ENCODE data around the gene SERF1B. TPM values are rescaled to one million over a fixed set of nuclear protein-coding genes. Genes with fewer than 3 reads are reported as not detected.
"Not testable (repeated sequence)": the region's sequence is repeated elsewhere in the genome, so short reads cannot be mapped to it uniquely, and the experiment has no call there.

SERF1B gene
- total RNA-seq (2021) (49.9 and 55.2 TPM in 2 replicates), Bru-seq, nascent RNA (percentile 49 among the genes with signal in this experiment), BruChase-seq, experiment 1, labeled RNA remaining after a 2-hour chase (percentile 52 among the genes with signal in this experiment), BruChase-seq, experiment 2, labeled RNA remaining after a 6-hour chase (percentile 57 among the genes with signal in this experiment)
- long read RNA-seq, transcript SERF1B-202 (3 exons, 703 nt), result major isoform, 46 of 69 reads
- long read RNA-seq, transcript SERF1B-207 (3 exons, 433 nt), result minor isoform, 13 of 69 reads
- long read RNA-seq, partial matches to known transcripts, result 1 of 69 reads
- long read RNA-seq, other reads (novel, unspliced or antisense), result 6 of 69 reads

DNA sequence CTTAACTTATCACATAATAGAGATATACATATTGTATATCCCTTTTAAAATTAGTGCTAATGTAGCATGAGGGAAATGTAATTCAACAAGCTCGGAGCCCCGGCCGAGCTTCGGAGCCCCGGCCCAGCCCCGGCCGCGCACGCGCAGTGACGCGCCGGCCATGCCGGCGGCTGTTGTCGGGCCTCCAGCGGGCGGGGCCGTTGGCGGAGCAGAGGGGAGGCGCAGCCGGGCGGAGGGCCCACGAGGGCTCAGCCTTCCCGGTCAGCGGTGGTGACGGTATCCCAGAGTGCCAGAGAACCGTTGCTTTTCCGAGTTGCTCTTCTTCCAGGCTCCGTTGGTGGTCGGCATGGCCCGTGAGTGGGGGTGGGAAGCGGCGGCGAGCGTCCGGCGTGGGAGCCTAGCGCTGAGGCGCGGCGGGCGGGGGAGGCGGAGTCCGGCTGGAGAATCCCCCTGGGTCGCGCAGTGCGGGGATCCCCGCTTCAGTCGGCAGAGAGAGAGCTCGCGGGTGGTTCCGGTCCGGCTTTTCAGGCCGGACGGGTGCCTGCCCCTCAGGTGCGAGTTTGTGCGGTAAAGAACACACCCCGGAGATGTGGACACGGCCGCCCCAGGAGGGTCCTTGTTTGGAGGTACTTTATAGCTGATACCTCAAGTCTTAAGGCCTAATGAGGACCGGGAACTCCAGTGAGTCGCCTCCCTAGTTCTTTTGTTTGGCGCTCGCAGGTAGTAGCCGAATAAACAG, at the start of gene SERF1B:
TSS of gene SERF1B (plus strand) at position 146 of the 739 bp plus-strand sequence. CDS start at position 347, 201 bp downstream.
- H3K4me3 ChIP-seq (ENCODE audit: low read depth, low read length, poor library complexity, severe bottlenecking); intact Hi-C loops (cut with micrococcal nuclease; ENCODE audit: unreplicated experiment); H3K4me1 ChIP-seq (ENCODE audit: insufficient read depth, low read length, poor library complexity, severe bottlenecking); DNase-seq (ENCODE audit: low spot score); POLR2A ChIA-PET (ENCODE audit: low non-redundant PET); H3K36me3 ChIP-seq (ENCODE audit: insufficient read depth, low read length, poor library complexity, severe bottlenecking); BruUV-seq (replicated peaks); H3K27me3 ChIP-seq (replicated peaks; ENCODE audit: insufficient read depth, low read depth, low read length, poor library complexity); CTCF ChIA-PET; H3K27ac ChIP-seq (ENCODE audit: low read depth, low read length, poor library complexity, severe bottlenecking); H3K9me3 ChIP-seq (ENCODE audit: low read depth, low read length, poor library complexity, severe bottlenecking): not testable (repeated sequence)

DNA sequence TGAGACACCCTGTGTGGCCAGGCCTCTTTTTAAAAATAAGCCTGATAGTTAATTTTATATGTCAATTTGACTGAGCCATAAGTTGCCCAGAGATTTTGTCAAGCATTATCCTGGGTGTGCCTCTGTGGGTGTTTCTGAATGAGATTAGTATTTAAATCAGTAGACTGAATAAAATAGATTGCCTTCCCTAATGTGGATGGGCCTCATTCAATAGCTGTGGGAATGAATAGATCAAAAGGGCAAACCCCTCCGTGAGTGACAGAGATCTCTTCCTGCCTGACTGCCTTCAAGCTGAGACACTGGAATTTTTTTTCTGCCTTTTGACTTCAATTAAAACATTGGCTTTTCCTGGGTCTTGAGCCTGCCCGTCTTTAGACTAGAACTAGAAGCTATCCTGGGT, 33.3 kb upstream of the SERF1B start:
- H3K4me1 ChIP-seq (ENCODE audit: insufficient read depth, low read length, poor library complexity, severe bottlenecking); BruUV-seq (replicated peaks); CTCF ChIA-PET; H3K27me3 ChIP-seq (replicated peaks; ENCODE audit: insufficient read depth, low read depth, low read length, poor library complexity); intact Hi-C loops (cut with micrococcal nuclease; ENCODE audit: unreplicated experiment); POLR2A ChIA-PET (ENCODE audit: low non-redundant PET); H3K36me3 ChIP-seq (ENCODE audit: insufficient read depth, low read length, poor library complexity, severe bottlenecking); H3K9me3 ChIP-seq (ENCODE audit: low read depth, low read length, poor library complexity, severe bottlenecking); H3K4me3 ChIP-seq (ENCODE audit: low read depth, low read length, poor library complexity, severe bottlenecking); H3K27ac ChIP-seq (ENCODE audit: low read depth, low read length, poor library complexity, severe bottlenecking); DNase-seq (ENCODE audit: low spot score): not testable (repeated sequence)

DNA sequence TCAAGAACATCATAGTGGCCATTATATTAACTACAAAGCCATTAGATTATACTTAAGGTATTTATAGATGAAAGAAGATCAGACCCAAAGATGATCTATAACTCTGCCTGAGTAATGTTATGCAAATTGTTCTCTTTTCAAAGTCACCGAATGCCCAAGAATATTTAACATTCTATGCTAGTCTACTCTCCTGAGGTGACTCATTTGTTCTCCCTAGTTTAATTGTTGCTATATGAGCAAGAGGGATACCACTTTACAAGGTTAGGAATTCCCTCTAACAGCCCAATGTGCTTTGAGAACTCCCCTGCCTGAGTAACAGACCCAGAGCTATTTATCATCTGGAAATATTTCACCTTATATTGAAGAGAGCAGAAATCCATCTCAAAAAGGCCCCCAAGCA, 29.5 kb upstream of the SERF1B start:
- H3K27me3 ChIP-seq (replicated peaks; ENCODE audit: insufficient read depth, low read depth, low read length, poor library complexity); BruUV-seq (replicated peaks); CTCF ChIA-PET; H3K4me1 ChIP-seq (ENCODE audit: insufficient read depth, low read length, poor library complexity, severe bottlenecking); DNase-seq (ENCODE audit: low spot score); POLR2A ChIA-PET (ENCODE audit: low non-redundant PET); H3K9me3 ChIP-seq (ENCODE audit: low read depth, low read length, poor library complexity, severe bottlenecking); H3K4me3 ChIP-seq (ENCODE audit: low read depth, low read length, poor library complexity, severe bottlenecking); intact Hi-C loops (cut with micrococcal nuclease; ENCODE audit: unreplicated experiment); H3K27ac ChIP-seq (ENCODE audit: low read depth, low read length, poor library complexity, severe bottlenecking); H3K36me3 ChIP-seq (ENCODE audit: insufficient read depth, low read length, poor library complexity, severe bottlenecking): not testable (repeated sequence)

DNA sequence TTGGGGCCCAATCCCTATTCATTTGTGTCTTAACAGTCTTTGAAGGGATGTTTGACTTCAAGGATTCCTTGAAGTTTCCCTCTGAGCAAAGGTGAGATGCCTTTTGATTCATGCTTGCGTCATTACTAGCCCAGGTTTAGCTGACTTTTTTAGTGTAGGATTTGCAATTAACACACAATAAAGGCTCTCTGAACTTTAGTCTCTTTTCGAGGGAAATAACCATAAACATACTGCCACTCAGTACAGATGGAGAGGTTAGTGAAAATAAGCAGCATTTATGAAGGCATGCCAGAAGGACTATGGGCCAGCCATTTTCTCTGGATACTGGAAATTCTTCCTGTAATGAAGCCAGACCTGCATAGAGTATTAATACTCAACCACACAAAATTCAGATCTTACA, 4.4 kb upstream of the SERF1B start:
- H3K36me3 ChIP-seq (ENCODE audit: insufficient read depth, low read length, poor library complexity, severe bottlenecking); POLR2A ChIA-PET (ENCODE audit: low non-redundant PET); H3K9me3 ChIP-seq (ENCODE audit: low read depth, low read length, poor library complexity, severe bottlenecking); H3K4me1 ChIP-seq (ENCODE audit: insufficient read depth, low read length, poor library complexity, severe bottlenecking); H3K27me3 ChIP-seq (replicated peaks; ENCODE audit: insufficient read depth, low read depth, low read length, poor library complexity); intact Hi-C loops (cut with micrococcal nuclease; ENCODE audit: unreplicated experiment); CTCF ChIA-PET; H3K27ac ChIP-seq (ENCODE audit: low read depth, low read length, poor library complexity, severe bottlenecking); DNase-seq (ENCODE audit: low spot score); BruUV-seq (replicated peaks); H3K4me3 ChIP-seq (ENCODE audit: low read depth, low read length, poor library complexity, severe bottlenecking): not testable (repeated sequence)

DNA sequence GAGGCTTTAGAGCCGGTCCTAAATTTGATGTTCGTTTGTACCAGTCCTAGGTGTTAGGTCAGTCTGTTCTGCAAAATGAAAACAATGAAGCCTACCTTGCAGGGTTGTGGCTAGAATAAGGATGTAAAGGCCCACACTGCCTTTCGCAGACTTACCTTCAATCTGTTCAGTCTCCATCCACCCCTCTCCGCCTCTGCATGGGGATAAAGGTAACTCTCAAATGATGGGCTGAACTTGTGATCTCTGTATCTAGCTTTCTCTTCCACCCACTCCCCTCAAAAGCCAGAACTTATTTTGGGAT, 744 bp downstream of the SERF1B start:
- H3K36me3 ChIP-seq (ENCODE audit: insufficient read depth, low read length, poor library complexity, severe bottlenecking); H3K9me3 ChIP-seq (ENCODE audit: low read depth, low read length, poor library complexity, severe bottlenecking); H3K4me3 ChIP-seq (ENCODE audit: low read depth, low read length, poor library complexity, severe bottlenecking); BruUV-seq (replicated peaks); H3K4me1 ChIP-seq (ENCODE audit: insufficient read depth, low read length, poor library complexity, severe bottlenecking); H3K27me3 ChIP-seq (replicated peaks; ENCODE audit: insufficient read depth, low read depth, low read length, poor library complexity); CTCF ChIA-PET; DNase-seq (ENCODE audit: low spot score); intact Hi-C loops (cut with micrococcal nuclease; ENCODE audit: unreplicated experiment); H3K27ac ChIP-seq (ENCODE audit: low read depth, low read length, poor library complexity, severe bottlenecking); POLR2A ChIA-PET (ENCODE audit: low non-redundant PET): not testable (repeated sequence)

DNA sequence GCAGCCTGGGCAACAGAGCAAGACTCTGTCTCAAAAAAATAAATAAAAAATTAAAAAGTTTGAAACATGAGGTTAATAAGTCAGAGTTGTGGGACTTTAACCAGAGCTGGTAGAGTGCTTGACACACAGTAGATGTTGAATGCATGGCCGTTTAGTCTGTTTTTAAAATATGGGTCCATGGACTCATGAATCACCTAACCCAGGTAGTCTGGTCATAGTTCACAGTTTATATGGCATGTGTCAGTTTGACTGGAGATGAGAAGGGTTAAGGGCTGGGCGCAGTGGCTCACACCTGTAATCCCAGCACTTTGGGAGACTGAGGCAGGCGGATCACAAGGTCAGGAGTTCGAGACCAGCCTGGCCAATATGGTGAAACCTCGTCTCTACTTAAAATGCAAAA, 6.2 kb downstream of the SERF1B start:
- H3K27me3 ChIP-seq (replicated peaks; ENCODE audit: insufficient read depth, low read depth, low read length, poor library complexity); H3K36me3 ChIP-seq (ENCODE audit: insufficient read depth, low read length, poor library complexity, severe bottlenecking); H3K9me3 ChIP-seq (ENCODE audit: low read depth, low read length, poor library complexity, severe bottlenecking); BruUV-seq (replicated peaks); H3K27ac ChIP-seq (ENCODE audit: low read depth, low read length, poor library complexity, severe bottlenecking); intact Hi-C loops (cut with micrococcal nuclease; ENCODE audit: unreplicated experiment); CTCF ChIA-PET; POLR2A ChIA-PET (ENCODE audit: low non-redundant PET); H3K4me3 ChIP-seq (ENCODE audit: low read depth, low read length, poor library complexity, severe bottlenecking); DNase-seq (ENCODE audit: low spot score); H3K4me1 ChIP-seq (ENCODE audit: insufficient read depth, low read length, poor library complexity, severe bottlenecking): not testable (repeated sequence)

DNA sequence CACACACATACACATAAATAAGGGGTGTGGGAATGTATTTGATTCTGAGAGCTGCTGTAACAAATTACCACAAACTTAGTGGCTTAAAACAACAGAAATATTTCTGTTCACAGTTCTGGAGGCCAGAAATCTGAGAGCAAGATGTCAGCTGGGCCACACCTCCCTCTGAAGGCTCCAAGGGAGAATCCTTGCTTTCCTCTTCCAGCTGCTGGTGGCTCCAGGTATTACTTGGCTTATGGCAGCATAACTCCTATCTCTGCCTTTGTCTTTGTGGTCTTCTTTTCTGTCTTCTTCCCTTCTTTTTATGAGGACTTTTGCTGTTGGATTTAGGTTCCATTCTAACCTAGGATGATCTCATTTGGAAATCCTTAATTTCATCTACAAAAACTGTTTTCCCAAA, 16.4 kb downstream of the SERF1B start:
- BruUV-seq (replicated peaks); H3K36me3 ChIP-seq (ENCODE audit: insufficient read depth, low read length, poor library complexity, severe bottlenecking); intact Hi-C loops (cut with micrococcal nuclease; ENCODE audit: unreplicated experiment); DNase-seq (ENCODE audit: low spot score); H3K4me1 ChIP-seq (ENCODE audit: insufficient read depth, low read length, poor library complexity, severe bottlenecking); H3K27ac ChIP-seq (ENCODE audit: low read depth, low read length, poor library complexity, severe bottlenecking); CTCF ChIA-PET; H3K27me3 ChIP-seq (replicated peaks; ENCODE audit: insufficient read depth, low read depth, low read length, poor library complexity); H3K4me3 ChIP-seq (ENCODE audit: low read depth, low read length, poor library complexity, severe bottlenecking); POLR2A ChIA-PET (ENCODE audit: low non-redundant PET); H3K9me3 ChIP-seq (ENCODE audit: low read depth, low read length, poor library complexity, severe bottlenecking): not testable (repeated sequence)

DNA sequence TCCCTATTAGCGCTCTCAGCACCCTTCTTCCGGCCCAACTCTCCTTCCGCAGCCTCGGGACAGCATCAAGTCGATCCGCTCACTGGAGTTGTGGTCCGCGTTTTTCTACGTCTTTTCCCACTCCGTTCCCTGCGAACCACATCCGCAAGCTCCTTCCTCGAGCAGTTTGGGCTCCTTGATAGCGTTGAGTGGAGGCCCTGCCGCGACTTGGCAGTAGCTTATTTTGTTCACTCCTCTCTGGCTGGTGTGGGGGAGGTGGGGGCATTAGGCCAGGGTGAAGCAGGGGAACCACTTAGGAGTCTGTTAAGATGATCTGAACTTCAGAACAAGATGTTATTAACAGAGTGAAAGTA, 24.7 kb downstream of the SERF1B start:
- BruUV-seq (replicated peaks), result not testable (repeated sequence)

More for the DNA sequence above, 24.7 kb downstream of the SERF1B start:
- POLR2A ChIA-PET (ENCODE audit: low non-redundant PET); intact Hi-C loops (cut with micrococcal nuclease; ENCODE audit: unreplicated experiment); DNase-seq (ENCODE audit: low spot score); H3K4me1 ChIP-seq (ENCODE audit: insufficient read depth, low read length, poor library complexity, severe bottlenecking); CTCF ChIA-PET; H3K27me3 ChIP-seq (replicated peaks; ENCODE audit: insufficient read depth, low read depth, low read length, poor library complexity); H3K27ac ChIP-seq (ENCODE audit: low read depth, low read length, poor library complexity, severe bottlenecking); H3K4me3 ChIP-seq (ENCODE audit: low read depth, low read length, poor library complexity, severe bottlenecking); H3K36me3 ChIP-seq (ENCODE audit: insufficient read depth, low read length, poor library complexity, severe bottlenecking); H3K9me3 ChIP-seq (ENCODE audit: low read depth, low read length, poor library complexity, severe bottlenecking): not testable (repeated sequence)
